GM23338 (cell line): ENCODE data around the gene UNKL. TPM values are rescaled to one million over a fixed set of nuclear protein-coding genes. Genes with fewer than 3 reads are reported as not detected.

Experiments used
- ATAC-seq: fragments of 200-7000 bp; cut with Tn5 transposase; 3 replicates; pipeline ENCODE4 v1.9.1; 2020
- DNase-seq: peaks from one replicate; pipeline ENCODE4 v3.0.0-alpha.2; 2015; ENCODE audit warnings: low spot score
- H2AFZ ChIP-seq: fragments of 200-600 bp; sonication (generic); 2 replicates; pipeline ENCODE4 v1.8.0; 2016; ENCODE audit warnings: antibody characterized with exemption, mild to moderate bottlenecking, moderate library complexity
- H3F3A ChIP-seq: fragments of 200-600 bp; sonication (generic); replicated peaks from 2 replicates; pipeline ENCODE4 v1.8.0; 2017; ENCODE audit warnings: antibody characterized with exemption, mixed run types, low read depth
- H3K27ac ChIP-seq: fragments of 200-600 bp; sonication (generic); 2 replicates; pipeline ENCODE4 v1.6.1; 2016; ENCODE audit warnings: low read depth
- H3K27me3 ChIP-seq: fragments of 200-600 bp; sonication (generic); 2 replicates; pipeline ENCODE4 v1.8.0; 2016; ENCODE audit warnings: mild to moderate bottlenecking, mixed run types, moderate library complexity; ENCODE audit not compliant: insufficient read depth
- H3K36me3 ChIP-seq: fragments of 200-600 bp; sonication (generic); 2 replicates; pipeline ENCODE4 v1.8.0; 2016; ENCODE audit warnings: mild to moderate bottlenecking; ENCODE audit not compliant: insufficient read depth
- H3K4me1 ChIP-seq: fragments of 200-600 bp; sonication (generic); 2 replicates; pipeline ENCODE4 v1.8.0; 2016; ENCODE audit warnings: mild to moderate bottlenecking, moderate library complexity; ENCODE audit not compliant: insufficient read depth
- H3K4me2 ChIP-seq: fragments of 200-600 bp; sonication (generic); 2 replicates; pipeline ENCODE4 v1.7.1; 2017; ENCODE audit warnings: mixed run types
- H3K4me3 ChIP-seq: fragments of 200-600 bp; sonication (generic); 2 replicates; pipeline ENCODE4 v1.6.1; 2016; ENCODE audit warnings: mixed run types
- H3K79me2 ChIP-seq: fragments of 200-600 bp; sonication (generic); replicated peaks from 2 replicates; pipeline ENCODE4 v1.8.0; 2017; ENCODE audit warnings: mild to moderate bottlenecking; ENCODE audit not compliant: insufficient read depth
- H3K9me2 ChIP-seq: fragments of 200-600 bp; sonication (generic); 2 replicates; pipeline ENCODE4 v1.8.0; 2017; ENCODE audit not compliant: insufficient read depth
- H4K20me1 ChIP-seq: fragments of 200-600 bp; sonication (generic); replicated peaks from 2 replicates; pipeline ENCODE4 v1.8.0; 2017; ENCODE audit warnings: mild to moderate bottlenecking; ENCODE audit not compliant: insufficient read depth
- H3K27ac Mint-ChIP-seq: 2 replicates; pipeline ENCODE4 v1.8.0; 2020; ENCODE audit warnings: inconsistent platforms, mild to moderate bottlenecking, moderate library complexity, mixed read lengths
- H3K27me3 Mint-ChIP-seq: 3 replicates; pipeline ENCODE4 v1.8.0; 2022; ENCODE audit warnings: low read depth, mild to moderate bottlenecking, moderate library complexity, mixed read lengths, inconsistent platforms; ENCODE audit not compliant: insufficient read depth, poor library complexity
- H3K36me3 Mint-ChIP-seq: 3 replicates; pipeline ENCODE4 v1.8.0; 2021; ENCODE audit warnings: low read depth, mild to moderate bottlenecking, inconsistent platforms, moderate library complexity, mixed read lengths
- H3K4me1 Mint-ChIP-seq: 3 replicates; pipeline ENCODE4 v1.8.0; 2020; ENCODE audit warnings: mild to moderate bottlenecking, inconsistent platforms, mixed read lengths
- H3K4me3 Mint-ChIP-seq: 3 replicates; pipeline ENCODE4 v1.8.0; 2021; ENCODE audit warnings: moderate library complexity, mild to moderate bottlenecking, inconsistent platforms, mixed read lengths
- H3K9me3 Mint-ChIP-seq: 3 replicates; pipeline ENCODE4 v1.8.0; 2020; ENCODE audit warnings: moderate library complexity, mild to moderate bottlenecking, inconsistent platforms, mixed read lengths
- CREB1 ChIP-seq: fragments of 250-450 bp; sonication (Bioruptor Pico); IDR thresholded peaks from 2 replicates; pipeline ENCODE4 v1.5.0; 2020; ENCODE audit warnings: low read depth, mild to moderate bottlenecking, moderate library complexity
- CTCF ChIP-seq, 2 experiments: fragments of 200-600 bp in 1 of 2; sonication (generic) in 1 of 2; conservative IDR thresholded peaks; 2 replicates each; pipeline versions ENCODE4 v1.5.1 to v1.6.1; 2016 to 2017; ENCODE audit warnings: antibody characterized with exemption in 2 of 2, low read depth in 2 of 2, mild to moderate bottlenecking in 2 of 2, moderate library complexity in 1 of 2
- EZH2 ChIP-seq: fragments of 200-600 bp; sonication (generic); IDR thresholded peaks from one replicate; pipeline ENCODE4 v1.8.0; 2017; ENCODE audit warnings: antibody characterized with exemption, mild to moderate bottlenecking, low read depth; ENCODE audit not compliant: unreplicated experiment
- JUNB ChIP-seq: IDR thresholded peaks from one replicate; pipeline ENCODE4 v1.6.1; 2016; ENCODE audit warnings: antibody characterized with exemption; ENCODE audit not compliant: unreplicated experiment
- NANOG ChIP-seq: IDR thresholded peaks from 2 replicates; pipeline ENCODE4 v1.6.1; 2016; ENCODE audit warnings: antibody characterized with exemption, borderline replicate concordance
- POLR2AphosphoS5 ChIP-seq: IDR thresholded peaks from 2 replicates; pipeline ENCODE4 v1.6.1; 2016; ENCODE audit warnings: antibody characterized with exemption, low read depth
- ZNF462 ChIP-seq: fragments of 250-450 bp; sonication (Bioruptor Pico); IDR thresholded peaks from 2 replicates; pipeline ENCODE4 v1.5.0; 2020; ENCODE audit warnings: mild to moderate bottlenecking, moderate library complexity
- polyA plus RNA-seq: library from polyadenylated mRNA; unstranded; fragments of >200 nt; fragmentation: Nextera tagmentation; extraction: Ambion mirVana; gene quantifications from 2 replicates; pipeline ENCODE4 v1.2.1, GENCODE V29; 2016
- total RNA-seq: library from RNA; depleted of rRNA; stranded (reverse); fragments of >200 nt; shearing (Covaris generic); gene quantifications from 2 replicates; pipeline ENCODE4 v1.2.3, GENCODE V29; 2014

UNKL gene
- total and polyA plus RNA-seq, 2 experiments from 2014 or later, result 16.7 to 28.7 TPM

- H3K27me3 Mint-ChIP-seq, result peaks cover 9% of the 10 kb centered on the region
- Histone ChIP-seq H4K20me1 (no peaks in the 10 kb centered on the region), H3K27ac (no peak overlapping the region), H3K4me3 (no peak overlapping the region), H2AFZ (no peak overlapping the region), H3K27me3 (no peaks in the 10 kb centered on the region), H3F3A (no peaks in the 10 kb centered on the region), H3K4me2 (no peak overlapping the region), H3K9me2 (no peaks in the 10 kb centered on the region), H3K4me1 (no peaks in the 10 kb centered on the region; the same call in 1 of the 2 replicates), H3K79me2 (no peaks in the 10 kb centered on the region), H3K36me3 (no peaks in the 10 kb centered on the region)
- no peaks in the 10 kb centered on the region for H3K36me3 Mint-ChIP-seq
- DNase-seq (no peak), ATAC-seq (no peak)
- no peak overlapping the region for H3K4me3 Mint-ChIP-seq
- TF ChIP-seq NANOG (no peak), EZH2 (no peak)
- H3K4me1 Mint-ChIP-seq, result 0 out of 3 replicates have a peak, but pooled peaks cover 2% of the 10 kb centered on the region
- H3K27ac Mint-ChIP-seq, result no peak overlapping the region
- no peaks in the 10 kb centered on the region for H3K9me3 Mint-ChIP-seq
Observed at GRCh38 chr16:1425616-1426370, 11.3 kb upstream of the UNKL start.

- DNase-seq (no peak), ATAC-seq (no peak)
- Histone ChIP-seq H3K4me3 (no peak overlapping the region), H4K20me1 (no peaks in the 10 kb centered on the region), H3K4me2 (no peak overlapping the region), H3F3A (0 out of 2 replicates have a peak, but pooled peaks cover 4% of the 10 kb centered on the region), H3K27me3 (no peaks in the 10 kb centered on the region), H3K9me2 (no peaks in the 10 kb centered on the region), H2AFZ (no peak overlapping the region), H3K79me2 (peaks cover 14% of the 10 kb centered on the region), H3K4me1 (peaks cover 7% of the 10 kb centered on the region; the same call in 1 of the 2 replicates), H3K36me3 (no peaks in the 10 kb centered on the region), H3K27ac (no peak overlapping the region)
- Mint-ChIP-seq H3K4me1 (0 out of 3 replicates have a peak, but pooled peaks cover 2% of the 10 kb centered on the region), H3K9me3 (no peaks in the 10 kb centered on the region), H3K27ac (no peak overlapping the region), H3K36me3 (no peaks in the 10 kb centered on the region), H3K4me3 (no peak overlapping the region), H3K27me3 (peaks cover 8% of the 10 kb centered on the region)
- no peak for TF ChIP-seq ZNF462 (CRISPR knock-in tag)
- no peak for TF ChIP-seq POLR2AphosphoS5
- no peak for TF ChIP-seq CTCF (conservative IDR thresholded peaks at IDR 0.05; ENCODE audit: low read depth in 2 of 2)
- TF ChIP-seq CREB1 (CRISPR knock-in tag), result no peak
- no peak for TF ChIP-seq JUNB
Observed at GRCh38 chr16:1424028-1424427, 9.5 kb upstream of the UNKL start.
